ENCODE results near the gene ZNF76. TPM values are rescaled to one million over a fixed set of nuclear protein-coding genes. Genes with fewer than 3 reads are reported as not detected.

The ZNF76 gene
- total and polyA plus RNA-seq, 12 donors: 17.9 to 67.1 (median 37.8) TPM

- Histone ChIP-seq H3K4me3 (peak overlapping the region; percentile 40 to 82 (median 56)), H3K36me3 (peaks cover 0 to 81% (median 0%) of the 10 kb centered on the region in 9 donors), H3K27ac (peak overlapping the region in 4 of 10 donors; percentile 30 to 58 (median 48)), H3K9me3 (no peaks in the 10 kb centered on the region), H3K27me3 (no peaks in the 10 kb centered on the region), H3K4me1 (peaks cover 0 to 16% (median 10%) of the 10 kb centered on the region in 9 donors)
- DNase-seq: peak; percentile 80 to 88
- peak in 3 of 9 donors; percentile 20 to 35 (median 21) for TF ChIP-seq CTCF (IDR thresholded peaks at IDR 0.05)
- intact Hi-C loops (cut with DNase I): loop anchor here in 1 of 10 donors (5.0 kb wide), 1 partner anchor 304 kb away; no protein-coding TSS in a partner anchor
- peak; percentile 98 to 99 (median 99) for ATAC-seq
- WGBS, 2 donors: 16 to 18% methylated on average over 52 to 55 of the region's 55 CpGs
Observed at GRCh38 chr6:35318196-35319171, 58.9 kb downstream of the ZNF76 start.

- intact Hi-C loops (cut with DNase I): loop anchor here in 1 of 10 donors (5.0 kb wide), 1 partner anchor 303 kb away; no protein-coding TSS in a partner anchor
- Histone ChIP-seq H3K27me3 (no peaks in the 10 kb centered on the region), H3K4me3 (no peak overlapping the region), H3K36me3 (peaks cover 0 to 81% (median 0%) of the 10 kb centered on the region in 9 donors), H3K4me1 (peaks cover 0 to 16% (median 7%) of the 10 kb centered on the region in 9 donors), H3K9me3 (no peaks in the 10 kb centered on the region), H3K27ac (no peak overlapping the region)
- WGBS, 2 donors: 93% methylated on average over 20 of the region's 20 CpGs
- DNase-seq (no peak), ATAC-seq (no peak)
- TF ChIP-seq CTCF (IDR thresholded peaks at IDR 0.05): no peak
Observed at GRCh38 chr6:35319346-35320030, 60.0 kb downstream of the ZNF76 start.

GRCh38 chr6:35320031-35320410 is 60.5 kb downstream of the ZNF76 start:
- no peaks in the 10 kb centered on the region for H3K9me3 ChIP-seq
- no peak overlapping the region for H3K27ac ChIP-seq
- no peak for DNase-seq
- intact Hi-C loops (cut with DNase I): no loop called here
- TF ChIP-seq CTCF (IDR thresholded peaks at IDR 0.05): no peak
- H3K36me3 ChIP-seq: peaks cover 0 to 77% (median 0%) of the 10 kb centered on the region in 9 donors
- peaks cover 0 to 16% (median 7%) of the 10 kb centered on the region in 9 donors for H3K4me1 ChIP-seq
- no peak overlapping the region for H3K4me3 ChIP-seq
- no peak for ATAC-seq
- no peaks in the 10 kb centered on the region for H3K27me3 ChIP-seq
- 95 to 99% methylated on average over 2 of the region's 2 CpGs for WGBS, 2 donors

GRCh38 chr6:35321091-35321490 is 61.6 kb downstream of the ZNF76 start:
- Histone ChIP-seq H3K27me3 (no peaks in the 10 kb centered on the region), H3K4me3 (no peak overlapping the region), H3K4me1 (peaks cover 0 to 16% (median 7%) of the 10 kb centered on the region in 9 donors), H3K36me3 (peaks cover 0 to 74% (median 0%) of the 10 kb centered on the region in 9 donors), H3K27ac (no peak overlapping the region), H3K9me3 (no peaks in the 10 kb centered on the region)
- TF ChIP-seq CTCF (IDR thresholded peaks at IDR 0.05): no peak
- ATAC-seq (no peak), DNase-seq (no peak)
- intact Hi-C loops (cut with DNase I): no loop called here
- 90% methylated on average over 7 to 8 of the region's 8 CpGs for WGBS, 2 donors
